LNCaP clone FGC (cell line): Measurements from ENCODE around the gene C17orf67.

Experiments used
- DNase-seq: peaks from one replicate; pipeline ENCODE4 v3.0.0-alpha.2; 2011; ENCODE audit warnings: low read depth
- H3K4me3 ChIP-seq: 2 replicates; pipeline ENCODE4 v1.5.1; 2011; ENCODE audit warnings: mild to moderate bottlenecking, low read depth, low read length, control low read depth
- TF ChIP-seq, protein P1 (sequence below): IDR thresholded peaks from 2 replicates; pipeline ENCODE4 v1.5.1; 2012; ENCODE audit warnings: mild to moderate bottlenecking; ENCODE audit not compliant: control insufficient read depth, insufficient read depth; ENCODE audit errors: extremely low read depth

The C17orf67 gene, protein sequence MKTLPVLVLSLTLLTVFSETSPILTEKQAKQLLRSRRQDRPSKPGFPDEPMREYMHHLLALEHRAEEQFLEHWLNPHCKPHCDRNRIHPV

DNA sequence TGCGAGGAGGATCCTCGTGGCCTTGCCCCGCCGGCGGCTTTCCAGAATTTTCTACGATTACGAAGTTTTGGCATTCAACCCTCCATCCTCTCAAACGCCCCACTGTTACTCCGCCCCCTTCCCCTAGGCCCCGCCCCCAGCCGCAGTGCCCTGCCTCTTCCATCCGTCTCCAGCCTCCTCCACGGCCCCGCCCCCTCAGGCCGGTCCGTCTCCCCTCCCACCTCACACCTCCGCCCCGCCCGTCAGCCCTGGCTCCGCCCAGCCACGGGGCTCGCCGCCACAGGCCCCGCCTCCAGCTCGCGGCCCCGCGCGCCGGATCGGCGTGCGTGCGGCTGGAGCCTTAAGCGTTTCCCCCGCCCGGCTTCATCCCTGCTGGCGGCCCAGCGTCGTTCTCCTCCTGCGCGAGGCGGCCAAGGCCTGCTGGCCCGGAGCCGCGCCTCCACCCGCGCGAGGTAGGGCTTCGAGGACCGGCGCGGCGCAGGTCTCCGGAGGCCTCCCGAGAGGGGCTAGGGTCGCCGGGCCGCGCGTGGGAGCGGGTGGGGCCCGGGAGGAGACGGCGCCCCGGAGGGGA lies at the start of gene C17orf67, which contains the start of gene DGKE:
Gene C17orf67 (minus strand): TSS at position 112 of the 571 bp plus-strand sequence. CDS start 18,110 bp downstream, outside the sequence.
Gene DGKE (plus strand): TSS at position 343 of the 571 bp plus-strand sequence. CDS start 645 bp downstream, outside the sequence.
- H3K4me3 ChIP-seq = peak within 1 kb of the TSS; percentile 74
- TF ChIP-seq, protein P1, sequence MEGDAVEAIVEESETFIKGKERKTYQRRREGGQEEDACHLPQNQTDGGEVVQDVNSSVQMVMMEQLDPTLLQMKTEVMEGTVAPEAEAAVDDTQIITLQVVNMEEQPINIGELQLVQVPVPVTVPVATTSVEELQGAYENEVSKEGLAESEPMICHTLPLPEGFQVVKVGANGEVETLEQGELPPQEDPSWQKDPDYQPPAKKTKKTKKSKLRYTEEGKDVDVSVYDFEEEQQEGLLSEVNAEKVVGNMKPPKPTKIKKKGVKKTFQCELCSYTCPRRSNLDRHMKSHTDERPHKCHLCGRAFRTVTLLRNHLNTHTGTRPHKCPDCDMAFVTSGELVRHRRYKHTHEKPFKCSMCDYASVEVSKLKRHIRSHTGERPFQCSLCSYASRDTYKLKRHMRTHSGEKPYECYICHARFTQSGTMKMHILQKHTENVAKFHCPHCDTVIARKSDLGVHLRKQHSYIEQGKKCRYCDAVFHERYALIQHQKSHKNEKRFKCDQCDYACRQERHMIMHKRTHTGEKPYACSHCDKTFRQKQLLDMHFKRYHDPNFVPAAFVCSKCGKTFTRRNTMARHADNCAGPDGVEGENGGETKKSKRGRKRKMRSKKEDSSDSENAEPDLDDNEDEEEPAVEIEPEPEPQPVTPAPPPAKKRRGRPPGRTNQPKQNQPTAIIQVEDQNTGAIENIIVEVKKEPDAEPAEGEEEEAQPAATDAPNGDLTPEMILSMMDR = no peak
- DNase-seq = peak; percentile 71

DNA sequence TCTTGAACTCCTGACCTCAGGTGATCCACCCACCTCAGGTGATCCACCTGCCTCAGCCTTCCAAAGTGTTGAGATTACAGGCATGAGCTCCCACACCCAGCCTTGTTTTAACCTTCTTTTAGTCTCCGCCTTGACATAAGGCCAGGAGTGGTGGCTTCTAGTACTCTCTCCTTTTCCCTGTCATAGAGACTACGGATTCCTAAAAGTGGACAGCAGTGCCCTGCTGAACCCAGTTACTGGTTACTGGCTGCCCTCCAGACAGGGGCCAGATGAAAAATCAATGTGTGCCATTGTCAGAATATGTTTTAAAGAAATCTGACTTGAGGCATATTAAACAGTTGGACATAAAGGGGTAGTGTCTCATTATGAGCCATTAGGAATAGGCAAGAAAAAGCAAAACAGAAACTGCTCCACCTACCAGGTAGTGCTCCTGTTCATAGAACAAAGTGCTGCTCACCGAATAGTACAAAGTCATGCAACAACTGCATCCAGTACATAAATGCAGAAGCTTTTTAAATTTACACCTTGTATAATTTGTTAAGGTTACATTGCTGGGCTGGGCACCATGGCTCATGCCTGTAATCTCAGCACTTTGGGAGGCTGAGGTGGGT lies 48.1 kb upstream of the C17orf67 start:
- no peak overlapping the region for H3K4me3 ChIP-seq
- TF ChIP-seq, protein P1 = no peak
- no peak for DNase-seq

- H3K4me3 ChIP-seq = no peak overlapping the region
- no peak for DNase-seq
- TF ChIP-seq, protein P1 = no peak
These were observed 46.9 kb upstream of the C17orf67 start for GRCh38 chr17:56880571-56880970.

DNA sequence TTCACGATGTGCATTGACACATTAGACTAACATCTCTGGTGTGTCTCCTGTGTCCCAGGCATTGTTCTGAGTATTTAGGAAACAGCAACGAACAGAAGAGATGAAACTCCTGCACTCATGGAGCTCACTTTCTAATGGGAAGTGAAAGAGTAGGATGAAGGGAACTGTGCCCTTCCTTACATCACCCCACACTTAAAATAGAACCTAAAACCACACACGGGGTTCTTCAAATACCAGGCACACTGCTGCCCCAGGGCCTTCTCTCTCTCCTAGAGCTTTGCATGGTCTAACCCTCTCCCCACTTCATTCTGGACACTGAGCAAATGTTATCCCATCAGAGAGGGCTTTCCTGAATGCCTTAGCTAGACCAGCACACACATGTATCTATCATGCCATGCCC lies 46.4 kb upstream of the C17orf67 start:
- no peak for DNase-seq
- no peak overlapping the region for H3K4me3 ChIP-seq
- TF ChIP-seq, protein P1 = no peak

- H3K4me3 ChIP-seq = no peak overlapping the region
- no peak for DNase-seq
- TF ChIP-seq, protein P1 = no peak
These were observed 45.6 kb upstream of the C17orf67 start for GRCh38 chr17:56879280-56879679.

GRCh38 chr17:56876766-56877179 lies 43.1 kb upstream of the C17orf67 start:
- TF ChIP-seq, protein P1 = no peak

More at GRCh38 chr17:56876766-56877179, 43.1 kb upstream of the C17orf67 start:
- no peak overlapping the region for H3K4me3 ChIP-seq
- DNase-seq = no peak
